OCI-LY7 (cell line): ENCODE measurements around the gene PPM1M.

Experiments used
- EZH2phosphoT487 ChIP-seq: fragments of 200-600 bp; sonication (generic); IDR thresholded peaks from 2 replicates; pipeline ENCODE4 v1.6.1; 2018; ENCODE audit warnings: low read depth, borderline replicate concordance, mild to moderate bottlenecking, mixed run types, antibody characterized with exemption, low read length, moderate library complexity, mixed read lengths
- TF ChIP-seq, protein P1 (sequence below): fragments of 200-600 bp; sonication (generic); conservative IDR thresholded peaks from 2 replicates; pipeline ENCODE4 v1.5.1; 2014; ENCODE audit warnings: mild to moderate bottlenecking, antibody characterized with exemption, low read length, moderate library complexity, mixed read lengths

DNA sequence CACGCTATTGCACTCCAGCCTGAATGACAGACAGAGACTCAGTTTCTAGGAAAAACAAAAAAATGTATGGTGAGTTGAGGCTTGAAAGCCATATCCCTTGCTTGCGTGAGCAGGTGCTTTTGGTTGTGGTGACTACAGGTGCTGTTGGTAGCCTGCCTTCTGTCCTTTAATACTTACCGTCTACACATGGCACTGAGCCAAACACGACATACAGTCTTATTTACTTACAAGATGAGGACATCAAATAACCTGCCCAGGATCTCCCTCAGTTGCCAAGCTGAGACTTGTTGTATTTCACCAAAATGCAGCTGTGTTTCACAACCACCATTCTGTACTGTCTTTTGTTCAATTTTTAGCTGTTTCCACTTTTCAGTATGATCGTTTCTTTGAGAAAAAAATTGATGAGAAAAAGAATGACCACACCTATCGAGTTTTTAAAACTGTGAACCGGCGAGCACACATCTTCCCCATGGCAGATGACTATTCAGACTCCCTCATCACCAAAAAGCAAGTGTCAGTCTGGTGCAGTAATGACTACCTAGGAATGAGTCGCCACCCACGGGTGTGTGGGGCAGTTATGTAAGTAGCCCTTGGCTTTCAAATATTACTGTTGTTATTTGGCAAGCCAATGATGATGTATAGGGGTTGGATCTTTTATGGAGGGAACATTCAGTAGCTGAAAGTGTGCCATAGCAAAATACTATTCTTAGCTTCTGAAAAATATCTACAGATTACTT lies 41.1 kb upstream of the PPM1M start:
- TF ChIP-seq, protein P1, sequence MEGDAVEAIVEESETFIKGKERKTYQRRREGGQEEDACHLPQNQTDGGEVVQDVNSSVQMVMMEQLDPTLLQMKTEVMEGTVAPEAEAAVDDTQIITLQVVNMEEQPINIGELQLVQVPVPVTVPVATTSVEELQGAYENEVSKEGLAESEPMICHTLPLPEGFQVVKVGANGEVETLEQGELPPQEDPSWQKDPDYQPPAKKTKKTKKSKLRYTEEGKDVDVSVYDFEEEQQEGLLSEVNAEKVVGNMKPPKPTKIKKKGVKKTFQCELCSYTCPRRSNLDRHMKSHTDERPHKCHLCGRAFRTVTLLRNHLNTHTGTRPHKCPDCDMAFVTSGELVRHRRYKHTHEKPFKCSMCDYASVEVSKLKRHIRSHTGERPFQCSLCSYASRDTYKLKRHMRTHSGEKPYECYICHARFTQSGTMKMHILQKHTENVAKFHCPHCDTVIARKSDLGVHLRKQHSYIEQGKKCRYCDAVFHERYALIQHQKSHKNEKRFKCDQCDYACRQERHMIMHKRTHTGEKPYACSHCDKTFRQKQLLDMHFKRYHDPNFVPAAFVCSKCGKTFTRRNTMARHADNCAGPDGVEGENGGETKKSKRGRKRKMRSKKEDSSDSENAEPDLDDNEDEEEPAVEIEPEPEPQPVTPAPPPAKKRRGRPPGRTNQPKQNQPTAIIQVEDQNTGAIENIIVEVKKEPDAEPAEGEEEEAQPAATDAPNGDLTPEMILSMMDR = no peak
- TF ChIP-seq EZH2phosphoT487 = no peak
